ENCODE data around the gene TAF10. TPM values are rescaled to one million over a fixed set of nuclear protein-coding genes. Genes with fewer than 3 reads are reported as not detected.
A peak's percentile ranks its signal among the peaks of the same experiment; 100 is the strongest.

Gene TAF10
- 10 to 100 TPM; 66.4 to 92.9 (median 91.4) TPM for polyA plus RNA-seq (ENCODE audit: insufficient read length in 3 of 3)

DNA sequence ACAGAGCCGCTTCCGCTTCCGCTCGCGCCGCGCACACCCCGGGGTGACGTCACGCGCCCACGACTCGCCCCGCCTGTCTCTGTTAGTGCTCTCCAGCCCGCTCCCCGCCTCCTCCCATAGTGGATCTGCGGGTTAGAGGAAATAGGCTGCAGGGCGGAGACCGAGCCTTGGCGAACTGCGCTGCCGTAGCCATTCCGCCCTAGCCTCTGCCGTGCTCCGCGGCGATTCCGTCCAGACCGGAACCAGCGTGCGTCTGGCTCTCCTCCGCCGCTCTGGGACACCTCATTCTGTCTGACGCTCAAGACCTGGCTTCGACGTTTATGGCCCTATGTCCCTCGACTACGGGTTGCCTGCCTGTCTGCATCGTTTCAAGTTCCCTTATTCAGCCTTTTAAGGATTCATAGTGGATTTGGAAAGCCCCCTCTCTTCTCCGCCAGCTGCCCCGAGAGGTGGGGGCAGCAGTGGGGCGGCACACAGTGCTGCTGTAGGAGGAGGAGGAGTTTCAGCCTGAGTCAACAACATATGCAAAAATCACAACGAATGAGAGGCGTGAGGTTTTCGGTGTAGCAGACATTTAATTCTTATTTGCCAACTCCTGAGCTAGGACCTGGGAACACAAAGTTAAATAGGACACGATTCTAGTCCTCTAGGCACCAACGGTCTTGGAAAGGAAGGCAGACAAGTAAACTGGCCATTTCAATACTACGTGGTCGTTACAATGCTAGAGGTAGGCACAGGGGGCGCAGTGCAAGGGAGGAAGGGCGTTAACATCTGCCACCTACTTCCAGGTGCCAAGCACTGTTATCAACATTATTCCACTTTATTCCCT, at the start of gene TAF10:
Gene TAF10, minus strand, starts transcription at position 4 of the 829 bp plus-strand sequence. CDS start 27 bp downstream, outside the sequence.
- DNase-seq (ENCODE audit: low read depth in 3 of 3, low spot score in 2 of 3), result peak in 2 of 3 donors; percentile 89 to 90

GRCh38 chr11:6660712-6661111, 48.7 kb upstream of the TAF10 start:
- no peak for DNase-seq (ENCODE audit: low read depth in 3 of 3, low spot score in 2 of 3)

DNA sequence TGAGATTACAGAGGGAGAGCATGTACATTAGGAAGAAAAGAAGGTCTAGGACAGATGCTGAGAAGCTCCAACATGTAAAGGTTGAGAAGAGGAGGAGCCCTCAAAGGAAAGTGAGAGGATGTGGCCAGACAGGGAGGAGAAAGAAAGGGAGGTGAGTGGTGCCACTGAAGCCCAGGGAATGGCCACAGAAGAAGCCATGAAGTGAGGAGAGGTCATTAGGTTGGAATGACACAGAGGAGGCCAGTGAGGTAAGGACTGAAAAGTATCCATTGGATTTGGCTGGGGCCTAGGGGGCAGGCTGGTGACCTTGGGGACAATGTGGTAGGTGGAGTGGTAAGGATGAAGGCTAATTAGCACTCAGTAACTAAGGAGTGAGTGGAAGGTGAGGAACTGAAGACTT, 46.6 kb upstream of the TAF10 start:
- DNase-seq (ENCODE audit: low read depth in 3 of 3, low spot score in 2 of 3), result no peak

DNA sequence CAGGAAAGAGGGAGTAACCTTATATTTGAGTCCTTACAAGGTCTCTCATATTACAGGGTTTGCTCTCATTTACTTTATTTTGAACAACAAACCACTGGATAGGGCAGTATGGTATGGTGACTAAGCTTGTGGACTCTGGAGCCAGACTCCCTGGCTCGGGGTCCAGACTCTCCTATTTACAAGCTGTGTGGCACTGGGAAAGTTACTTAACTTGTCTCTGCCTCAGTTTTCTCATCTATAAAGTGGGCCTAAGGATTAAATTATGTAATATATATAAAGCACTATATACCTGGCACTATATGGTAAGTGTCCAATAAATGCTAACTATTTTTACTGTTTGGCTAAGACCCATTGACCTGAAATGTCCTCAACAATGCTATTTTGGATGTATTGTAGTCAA, 45.3 kb upstream of the TAF10 start:
- DNase-seq (ENCODE audit: low read depth in 3 of 3, low spot score in 2 of 3), result no peak

GRCh38 chr11:6656936-6657335, 44.9 kb upstream of the TAF10 start:
- no peak for DNase-seq (ENCODE audit: low read depth in 3 of 3, low spot score in 2 of 3)

GRCh38 chr11:6656584-6656915, 44.5 kb upstream of the TAF10 start:
- no peak for DNase-seq (ENCODE audit: low read depth in 3 of 3, low spot score in 2 of 3)

- DNase-seq (ENCODE audit: low read depth in 3 of 3, low spot score in 2 of 3), result peak in 1 of 3 donors; percentile 13
Observed at GRCh38 chr11:6655790-6656583, 44.0 kb upstream of the TAF10 start, which contains the start of gene DCHS1. DCHS1 (minus strand) TSS chr11:6655809; CDS start chr11:6641613, 14,196 bp downstream.

DNA sequence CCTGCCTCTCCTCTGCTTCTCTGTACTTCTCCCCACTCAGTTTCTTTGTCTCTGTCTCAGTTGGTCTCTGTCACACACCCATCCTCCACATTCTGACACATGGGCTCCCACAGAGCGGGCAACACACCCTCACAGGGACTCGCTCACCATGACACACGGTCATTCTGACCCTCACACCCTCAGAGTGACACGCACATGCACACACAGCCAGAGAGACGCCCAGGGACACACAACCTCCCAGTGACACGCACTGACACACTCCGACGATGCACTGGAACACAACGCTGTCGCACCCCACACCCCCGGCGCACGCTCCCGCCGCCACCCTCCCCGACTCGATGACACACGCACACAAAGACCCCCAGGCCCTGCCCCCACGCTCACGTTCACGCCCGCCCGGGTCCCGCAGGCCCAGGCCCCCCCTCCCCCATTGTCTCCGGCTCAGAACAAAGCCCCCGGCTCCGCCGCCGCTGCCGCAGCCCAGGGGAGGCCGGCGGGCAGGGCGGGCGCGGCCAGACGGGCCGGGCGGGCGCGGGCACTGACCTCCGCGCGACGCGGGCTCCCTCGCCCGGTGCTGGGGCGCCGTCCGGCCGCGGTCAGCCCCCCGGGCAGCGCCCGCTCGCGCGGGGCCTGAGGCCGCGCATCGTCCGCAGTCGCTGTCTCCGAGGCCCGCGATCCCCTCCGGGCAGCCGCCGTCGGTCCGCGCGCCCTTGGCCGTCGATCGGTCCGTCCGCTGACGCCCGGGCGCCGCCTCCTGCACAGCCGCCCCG, 43.2 kb upstream of the TAF10 start:
- peak in 1 of 3 donors; percentile 16 for DNase-seq (ENCODE audit: low read depth in 3 of 3, low spot score in 2 of 3)

DNA sequence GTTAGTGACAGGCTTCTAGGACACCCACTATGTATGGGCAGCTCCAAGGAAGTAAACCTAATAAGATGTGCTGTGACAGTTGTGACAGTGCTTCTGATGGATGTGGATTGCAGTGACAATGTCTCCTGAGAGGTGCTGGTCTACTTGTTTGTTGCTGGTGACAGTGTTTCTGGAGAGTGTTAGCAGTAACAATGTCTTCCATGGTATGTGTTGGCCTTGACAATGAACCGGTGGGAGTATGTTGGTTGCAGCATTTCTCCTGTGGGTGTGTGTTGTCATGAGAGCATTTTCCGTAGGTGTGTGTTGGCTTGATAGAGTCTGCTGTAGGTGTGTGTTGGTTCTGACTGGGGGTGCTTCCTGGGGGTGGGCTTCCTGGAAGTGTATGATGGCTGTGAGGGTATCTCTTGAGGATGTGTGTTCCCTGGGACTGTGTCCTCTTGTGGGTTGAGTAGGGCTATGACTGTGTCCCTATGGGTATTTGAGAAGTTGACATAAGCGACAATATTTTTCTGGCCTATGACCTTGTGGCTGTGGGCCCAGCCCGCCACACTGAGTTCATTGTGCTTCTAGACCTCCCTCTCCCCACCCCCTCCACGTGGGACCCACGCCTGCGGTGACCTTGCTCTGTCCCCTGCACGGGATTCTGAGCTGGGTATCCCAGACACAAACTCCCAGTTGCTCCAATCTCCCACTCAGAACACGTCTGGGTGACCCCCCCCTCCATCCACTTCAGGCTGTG, 42.4 kb upstream of the TAF10 start:
- DNase-seq (ENCODE audit: low read depth in 3 of 3, low spot score in 2 of 3), result no peak

DNA sequence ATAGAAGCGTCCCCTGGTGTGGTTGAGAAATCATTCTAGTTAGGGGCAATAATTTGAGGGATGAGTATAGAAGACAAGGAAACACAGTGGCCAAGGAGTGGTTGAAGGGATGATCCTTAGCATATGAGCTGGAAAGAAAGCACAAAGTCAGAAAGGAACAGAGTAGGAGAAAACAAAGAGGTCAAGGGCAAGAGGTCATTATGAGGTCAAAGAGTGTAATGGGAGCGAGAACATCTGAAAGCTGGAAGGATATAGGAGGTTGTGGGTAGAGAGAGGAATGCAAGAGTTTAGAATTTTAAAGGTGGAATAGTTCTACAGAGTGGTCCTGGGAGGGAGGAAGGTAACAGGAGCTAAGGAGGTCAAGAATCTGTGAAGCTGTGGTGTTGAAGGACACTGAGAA, 41.6 kb upstream of the TAF10 start:
- DNase-seq (ENCODE audit: low read depth in 3 of 3, low spot score in 2 of 3), result no peak

GRCh38 chr11:6653097-6653496, 41.1 kb upstream of the TAF10 start:
- DNase-seq (ENCODE audit: low read depth in 3 of 3, low spot score in 2 of 3), result no peak

DNA sequence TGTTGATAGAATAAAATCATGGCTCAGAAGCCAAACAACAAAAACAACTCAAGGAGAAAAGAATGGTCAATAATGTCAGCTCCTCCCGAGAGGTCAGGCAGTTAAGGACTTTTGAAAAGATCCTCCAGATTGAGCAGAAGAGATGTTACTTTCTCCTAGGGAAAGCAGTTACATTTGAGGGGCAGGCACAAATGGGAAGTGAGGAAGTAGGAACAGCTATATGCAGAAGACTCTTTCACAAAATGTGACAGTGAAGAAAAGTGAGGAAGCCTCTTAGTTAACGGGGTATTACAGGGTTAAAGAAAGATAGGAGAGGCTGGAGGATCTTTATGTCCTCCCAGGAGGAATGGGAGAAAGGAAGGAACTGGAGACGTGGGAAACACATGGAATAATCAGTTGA, 40.2 kb upstream of the TAF10 start:
- no peak for DNase-seq (ENCODE audit: low read depth in 3 of 3, low spot score in 2 of 3)

DNA sequence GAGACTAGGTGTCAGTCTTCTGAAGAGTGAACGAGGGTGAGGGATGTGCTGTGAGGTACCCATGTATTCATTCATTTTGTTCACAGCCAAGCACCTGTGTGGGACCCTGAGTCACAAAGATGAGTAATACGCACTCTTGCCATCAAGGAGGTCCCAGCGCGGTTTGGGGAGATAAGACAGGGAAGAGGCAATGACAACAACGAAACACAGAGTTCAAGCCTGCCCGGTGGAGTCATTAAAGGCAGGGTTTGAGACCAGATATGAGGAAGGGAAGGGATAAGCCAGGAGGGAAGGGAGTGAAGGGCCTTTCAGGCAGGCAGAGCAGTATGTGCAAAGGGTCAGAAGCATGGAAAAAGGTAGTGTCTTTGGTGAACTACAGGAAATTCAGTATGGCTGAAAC, 39.0 kb upstream of the TAF10 start:
- DNase-seq (ENCODE audit: low read depth in 3 of 3, low spot score in 2 of 3), result no peak

GRCh38 chr11:6650104-6650503, 38.1 kb upstream of the TAF10 start:
- DNase-seq (ENCODE audit: low read depth in 3 of 3, low spot score in 2 of 3), result no peak

DNA sequence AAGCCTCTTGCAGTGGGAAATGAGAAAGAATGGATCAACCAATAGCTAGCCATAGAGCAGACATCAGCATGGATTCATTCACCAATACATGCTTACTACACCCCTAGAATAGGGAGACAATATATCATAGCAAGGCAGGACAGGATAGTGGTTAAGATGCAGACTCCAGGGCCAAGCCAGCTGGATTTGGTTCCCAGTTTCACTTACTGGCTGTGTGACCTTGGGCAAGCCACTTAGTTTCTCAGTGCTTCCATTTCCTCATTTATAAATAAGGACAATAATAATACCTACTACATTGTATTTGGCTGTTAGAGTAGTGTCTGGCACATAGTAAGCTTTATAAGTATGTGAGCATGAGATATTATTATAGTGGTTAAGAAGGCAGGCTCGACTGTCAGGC, 36.5 kb upstream of the TAF10 start:
- DNase-seq (ENCODE audit: low read depth in 3 of 3, low spot score in 2 of 3), result no peak

DNA sequence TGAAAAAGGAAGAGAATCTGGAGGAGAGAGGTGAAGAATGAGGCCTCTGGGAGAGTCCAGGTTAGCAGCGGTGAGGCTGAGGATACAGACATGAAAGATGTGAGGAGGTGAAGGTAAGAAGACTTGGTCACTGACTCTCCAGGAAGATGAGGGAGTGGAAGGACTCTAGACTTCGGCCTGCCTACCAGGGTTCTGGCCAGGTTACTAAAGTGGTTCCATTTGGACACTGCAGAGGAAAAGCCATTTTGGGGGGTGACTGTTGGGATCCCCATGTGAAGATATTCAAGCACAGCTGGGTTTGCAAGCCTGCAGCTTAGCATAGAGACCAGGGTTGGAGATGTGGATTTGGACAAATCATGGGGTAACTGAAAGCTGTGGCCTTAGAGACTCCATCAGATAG, 35.8 kb upstream of the TAF10 start:
- DNase-seq (ENCODE audit: low read depth in 3 of 3, low spot score in 2 of 3), result no peak

- DNase-seq (ENCODE audit: low read depth in 3 of 3, low spot score in 2 of 3), result no peak
Observed at GRCh38 chr11:6646918-6647679, 35.1 kb upstream of the TAF10 start.

GRCh38 chr11:6646576-6646917, 34.5 kb upstream of the TAF10 start:
- DNase-seq (ENCODE audit: low read depth in 3 of 3, low spot score in 2 of 3), result peak in 1 of 3 donors; percentile 63

DNA sequence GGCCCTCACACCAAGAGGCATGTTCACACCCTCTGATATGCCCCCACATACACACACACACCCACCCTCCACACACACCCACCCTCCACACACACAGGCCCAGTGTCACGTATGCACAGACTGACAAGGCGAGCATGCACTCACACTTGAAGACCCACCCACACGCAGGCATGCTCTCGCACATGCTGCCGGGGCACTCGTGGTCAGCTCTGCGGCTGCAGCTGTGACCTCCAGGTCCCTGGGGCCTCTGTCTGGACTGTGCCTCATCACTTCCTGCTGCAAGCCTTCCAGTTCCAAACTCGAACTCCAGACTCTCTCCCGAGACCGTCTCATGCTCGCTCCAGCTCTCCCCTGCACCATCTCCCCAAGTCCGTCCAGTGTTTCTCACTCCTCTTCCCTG, 34.1 kb upstream of the TAF10 start:
- DNase-seq (ENCODE audit: low read depth in 3 of 3, low spot score in 2 of 3), result no peak

GRCh38 chr11:6642957-6643356, 30.9 kb upstream of the TAF10 start:
- no peak for DNase-seq (ENCODE audit: low read depth in 3 of 3, low spot score in 2 of 3)

Data from right renal cortex interstitium (tissue), 3 donors.